ENCODE data around the gene MLN.

Gene MLN

DNA sequence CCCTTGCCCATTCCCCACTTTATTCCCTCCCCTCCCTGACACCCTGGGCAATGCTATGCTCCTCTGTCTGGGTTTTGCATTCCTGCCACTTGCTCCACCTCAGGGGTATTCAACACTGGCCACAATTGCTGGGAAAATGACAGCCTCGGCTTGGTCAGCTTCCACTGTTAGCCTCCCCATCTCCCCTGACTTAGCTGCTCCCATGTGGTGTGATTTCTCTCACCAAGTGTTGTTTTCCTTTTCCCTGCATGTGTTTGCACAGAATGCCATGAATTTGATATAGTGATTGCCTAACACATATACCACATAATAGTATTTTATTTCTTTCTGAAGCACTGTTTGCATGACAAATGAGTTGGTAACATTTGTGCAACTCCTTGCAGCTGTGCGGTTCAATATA is 13.4 kb downstream of the MLN start:
- no peak for DNase-seq (ENCODE audit: low read depth in 2 of 2, low spot score in 1 of 2)

GRCh38 chr6:33789550-33789895 is 14.3 kb downstream of the MLN start:
- DNase-seq (ENCODE audit: low read depth in 2 of 2, low spot score in 1 of 2) = no peak

DNA sequence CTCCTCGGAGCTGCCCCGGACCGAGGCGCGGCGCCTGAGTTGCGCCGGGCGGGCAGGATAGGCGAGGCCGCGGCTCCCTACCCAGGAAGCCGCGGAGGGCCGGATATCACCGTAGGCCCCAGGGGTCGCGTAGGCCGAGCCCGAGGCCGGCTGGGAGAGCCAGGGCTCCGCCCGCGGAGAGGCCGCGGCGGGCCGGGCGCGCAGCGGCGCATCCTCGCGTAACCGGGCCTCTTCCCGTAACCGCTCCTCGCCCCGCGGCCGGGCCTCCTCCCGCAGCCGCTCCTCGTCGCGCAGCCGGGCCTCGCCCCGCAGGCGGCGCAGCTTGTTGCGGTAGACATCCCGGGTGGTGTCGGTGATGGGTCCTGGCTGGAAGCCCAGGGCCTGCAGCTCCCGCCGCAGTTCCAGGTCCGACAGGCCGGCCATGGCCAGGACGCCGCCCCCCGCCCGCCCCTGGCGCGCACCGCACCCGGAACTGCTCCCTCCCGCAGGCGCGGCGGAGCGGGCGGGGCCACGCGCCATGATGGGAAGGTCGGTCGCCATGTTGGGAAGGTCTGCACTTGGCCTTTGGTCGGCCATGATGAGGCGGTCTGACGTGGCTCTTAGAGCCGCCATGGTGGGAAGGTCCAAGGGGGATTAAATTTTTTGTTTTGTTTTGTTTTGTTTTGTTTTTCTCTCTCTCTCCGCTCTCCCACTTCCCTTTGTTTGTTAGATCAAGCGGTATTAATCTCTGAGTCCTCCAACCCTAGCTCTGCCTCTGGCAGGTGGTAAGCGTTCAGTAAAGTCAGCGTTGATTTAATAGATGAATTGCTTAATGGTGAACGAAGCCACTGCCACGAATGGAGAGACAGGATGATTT is 14.9 kb downstream of the MLN start, which contains the start of gene LEMD2:
LEMD2 (minus strand) TSS at position 437 of the 856 bp plus-strand sequence; CDS start at position 423, 14 bp downstream.
- DNase-seq (ENCODE audit: low read depth in 2 of 2, low spot score in 1 of 2) = peak; percentile 84

GRCh38 chr6:33787954-33788693 is 15.7 kb downstream of the MLN start:
- peak in 1 of 2 donors; percentile 36 for DNase-seq (ENCODE audit: low read depth in 2 of 2, low spot score in 1 of 2)

GRCh38 chr6:33787346-33787953 is 16.4 kb downstream of the MLN start:
- DNase-seq (ENCODE audit: low read depth in 2 of 2, low spot score in 1 of 2) = no peak

DNA sequence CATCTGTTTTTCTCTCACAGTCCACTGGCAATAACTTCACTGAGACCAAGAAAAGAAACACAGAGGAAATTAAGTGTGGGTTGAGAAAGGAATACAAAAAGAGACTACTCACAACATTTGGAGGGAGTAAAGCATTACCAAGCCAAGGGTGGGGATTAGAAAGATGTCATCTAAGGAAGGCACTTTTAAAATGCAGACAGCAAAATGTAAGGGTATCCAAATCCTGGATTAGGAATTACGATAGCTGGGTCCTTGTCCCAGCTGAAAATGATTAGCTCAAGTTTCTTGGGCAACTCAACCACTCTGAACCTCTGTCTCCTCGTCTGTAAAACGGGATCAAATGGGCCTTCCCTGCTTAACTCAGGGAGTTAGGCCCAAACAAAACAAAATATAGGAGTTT is 17.1 kb downstream of the MLN start:
- DNase-seq (ENCODE audit: low read depth in 2 of 2, low spot score in 1 of 2) = no peak

DNA sequence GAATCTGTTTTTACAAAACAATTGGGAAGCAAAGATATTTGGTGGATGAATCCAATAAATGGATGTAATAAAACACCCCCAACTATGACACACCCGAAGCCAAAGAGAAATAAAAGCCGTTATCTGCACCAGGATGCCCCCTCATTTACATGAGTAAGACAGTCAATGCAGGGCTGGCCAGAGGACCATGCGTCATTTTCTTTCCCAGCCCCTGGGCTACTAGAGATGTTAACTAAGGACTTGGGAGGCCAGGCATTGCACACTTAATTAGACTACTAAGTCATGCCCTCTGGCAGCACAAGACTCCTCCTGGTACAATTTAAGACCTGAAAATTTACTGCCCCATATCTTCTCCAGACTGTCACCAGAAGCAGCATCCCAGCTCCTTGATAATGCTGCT is 18.0 kb downstream of the MLN start:
- DNase-seq (ENCODE audit: low read depth in 2 of 2, low spot score in 1 of 2) = no peak

DNA sequence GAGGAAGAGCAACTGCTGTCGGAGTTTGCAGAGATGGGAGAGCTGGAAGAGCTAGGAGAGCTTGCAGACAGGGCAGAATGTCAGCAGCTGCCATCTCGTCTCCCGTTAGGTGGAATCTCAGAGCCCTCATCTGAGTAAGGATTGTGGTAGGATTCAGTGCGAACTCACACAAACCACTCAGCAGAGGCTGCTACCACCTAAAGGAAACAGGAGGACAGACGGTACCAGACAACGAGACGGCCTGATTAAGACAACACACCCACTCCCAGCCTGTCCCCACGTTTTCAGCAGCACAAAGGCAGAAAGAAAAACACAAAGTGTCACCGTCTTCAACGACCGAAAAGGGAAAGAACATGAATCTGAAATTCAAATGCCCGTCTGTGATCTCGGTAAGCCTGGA is 19.0 kb downstream of the MLN start:
- DNase-seq (ENCODE audit: low read depth in 2 of 2, low spot score in 1 of 2) = no peak

DNA sequence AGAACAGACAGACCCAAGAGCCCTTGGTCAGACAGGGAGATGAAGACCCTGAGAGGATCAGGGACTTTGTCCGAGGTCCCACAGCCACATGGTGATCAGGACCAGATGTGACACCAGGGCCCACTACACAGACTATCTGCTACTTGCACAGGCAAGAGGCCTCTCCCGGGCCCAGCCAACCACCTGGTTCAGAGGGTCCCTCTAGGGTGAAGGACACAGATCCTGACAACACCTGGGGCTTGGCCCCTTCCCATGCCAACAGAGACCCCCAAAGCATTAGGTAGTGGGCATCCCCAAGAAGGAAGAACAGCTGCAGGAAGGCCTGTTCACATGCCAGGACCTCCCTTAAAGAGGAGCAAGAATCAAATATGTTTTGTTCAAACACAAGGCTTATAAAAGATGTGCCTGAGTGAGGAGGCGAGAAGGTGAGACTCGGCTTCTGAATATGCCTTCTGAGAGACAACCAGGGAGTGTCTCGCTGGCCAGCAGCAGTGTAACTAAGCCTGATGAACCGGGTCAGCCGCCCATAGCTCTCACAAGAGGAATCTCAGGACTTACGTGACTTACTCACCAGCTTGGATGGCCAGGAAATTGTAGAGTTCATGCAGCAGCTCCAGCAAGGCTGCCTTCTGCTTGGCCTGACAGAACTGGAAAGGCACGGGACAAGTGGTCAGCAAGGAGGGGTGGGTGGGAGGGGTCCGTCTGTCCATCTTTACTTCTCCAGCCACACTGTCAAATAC is 19.9 kb downstream of the MLN start:
- DNase-seq (ENCODE audit: low read depth in 2 of 2, low spot score in 1 of 2) = no peak

DNA sequence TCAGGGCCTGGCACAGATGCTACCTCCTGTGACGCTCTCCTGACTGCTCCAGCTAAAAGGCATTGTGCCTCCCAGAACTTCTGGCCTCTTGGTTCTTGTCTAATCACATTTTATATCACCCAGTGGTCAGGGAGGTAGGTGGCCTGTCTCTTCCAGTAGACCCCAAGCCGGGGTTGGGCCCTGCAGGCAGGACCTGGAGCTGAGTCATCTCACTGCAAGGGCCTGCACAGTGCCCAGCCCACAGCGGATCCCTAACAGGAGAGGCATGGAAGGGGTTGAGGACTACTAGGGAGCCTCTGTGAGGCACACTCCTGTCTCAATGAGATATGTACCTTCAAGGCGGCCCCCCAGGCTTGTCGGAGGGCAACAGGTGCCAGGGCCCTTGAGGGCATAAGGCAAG is 21.2 kb downstream of the MLN start:
- no peak for DNase-seq (ENCODE audit: low read depth in 2 of 2, low spot score in 1 of 2)

GRCh38 chr6:33781131-33781975 is 22.4 kb downstream of the MLN start:
- no peak for DNase-seq (ENCODE audit: low read depth in 2 of 2, low spot score in 1 of 2)

- no peak for DNase-seq (ENCODE audit: low read depth in 2 of 2, low spot score in 1 of 2)
Observed at GRCh38 chr6:33779895-33780294, 23.9 kb downstream of the MLN start.

DNA sequence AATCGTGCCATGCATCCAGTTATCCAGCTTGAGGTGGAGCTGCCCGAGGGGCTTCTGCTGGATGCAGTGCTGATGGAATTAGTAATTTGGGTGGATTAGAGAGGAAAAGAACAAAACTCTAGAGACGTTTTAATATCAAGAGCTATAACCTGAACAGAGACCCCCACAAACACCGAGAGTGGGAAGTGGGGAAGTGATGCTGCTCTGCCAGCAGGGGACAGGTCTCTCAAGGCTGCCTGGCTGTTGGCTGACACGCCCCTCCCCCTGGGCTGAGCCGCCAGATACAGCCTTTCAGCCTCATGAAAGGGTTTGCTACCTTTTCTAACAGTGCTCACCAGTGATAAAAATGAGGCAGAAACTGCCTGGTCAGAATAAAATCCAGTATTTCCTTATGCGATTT is 24.5 kb downstream of the MLN start:
- DNase-seq (ENCODE audit: low read depth in 2 of 2, low spot score in 1 of 2) = no peak

DNA sequence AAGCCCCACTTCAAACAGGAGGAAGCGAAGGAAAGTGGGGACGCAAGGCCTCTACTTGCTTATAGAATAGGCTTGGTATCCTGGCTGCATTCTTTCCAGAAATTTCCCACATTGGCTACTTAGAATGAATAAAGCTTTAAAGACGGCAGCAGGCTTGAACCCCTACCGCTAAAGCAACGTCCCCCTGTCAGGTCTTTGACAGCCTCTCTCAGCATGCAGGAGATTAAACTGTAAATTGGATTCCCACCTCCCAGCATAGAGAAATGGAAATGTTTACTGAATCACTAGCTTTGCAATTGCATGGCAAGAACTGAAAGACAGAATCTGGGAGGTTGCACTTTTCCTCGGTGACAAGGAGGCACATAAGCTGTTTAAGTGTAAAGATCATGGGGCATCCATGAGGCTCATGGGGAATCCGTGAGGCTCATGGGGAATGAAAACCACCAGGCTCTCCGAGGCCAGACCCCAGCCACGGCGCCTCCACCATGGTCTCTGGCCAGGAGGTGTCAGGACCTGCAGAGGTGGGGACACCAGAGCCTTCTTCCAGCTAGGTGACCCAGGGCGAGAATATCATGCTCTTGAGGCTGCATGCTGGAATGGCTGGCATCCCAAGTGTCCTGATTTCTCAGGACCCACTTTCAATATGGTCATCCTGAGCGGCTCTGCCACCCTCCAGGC is 25.2 kb downstream of the MLN start:
- no peak for DNase-seq (ENCODE audit: low read depth in 2 of 2, low spot score in 1 of 2)

GRCh38 chr6:33777398-33778388 is 26.1 kb downstream of the MLN start:
- DNase-seq (ENCODE audit: low read depth in 2 of 2, low spot score in 1 of 2) = no peak

GRCh38 chr6:33776764-33777163 is 27.0 kb downstream of the MLN start:
- no peak for DNase-seq (ENCODE audit: low read depth in 2 of 2, low spot score in 1 of 2)

DNA sequence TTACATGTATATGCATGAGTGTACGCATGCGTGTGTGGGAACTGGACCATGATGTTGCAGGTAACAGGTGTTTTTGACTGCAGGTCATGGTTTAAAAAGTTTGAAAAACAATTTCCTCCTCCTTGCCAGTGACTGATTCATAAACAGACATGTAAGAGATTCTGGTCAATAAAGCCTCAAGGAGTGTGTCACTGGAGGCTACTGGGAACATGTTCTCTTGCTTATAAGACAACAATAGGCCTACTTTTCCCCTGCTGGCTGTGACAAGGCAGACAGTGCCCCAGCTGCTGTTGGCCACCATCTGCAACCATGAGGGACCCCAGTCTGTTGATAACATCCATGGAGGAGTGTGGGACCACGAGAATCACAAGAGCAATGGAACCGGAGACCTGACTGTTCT is 27.6 kb downstream of the MLN start:
- no peak for DNase-seq (ENCODE audit: low read depth in 2 of 2, low spot score in 1 of 2)

DNA sequence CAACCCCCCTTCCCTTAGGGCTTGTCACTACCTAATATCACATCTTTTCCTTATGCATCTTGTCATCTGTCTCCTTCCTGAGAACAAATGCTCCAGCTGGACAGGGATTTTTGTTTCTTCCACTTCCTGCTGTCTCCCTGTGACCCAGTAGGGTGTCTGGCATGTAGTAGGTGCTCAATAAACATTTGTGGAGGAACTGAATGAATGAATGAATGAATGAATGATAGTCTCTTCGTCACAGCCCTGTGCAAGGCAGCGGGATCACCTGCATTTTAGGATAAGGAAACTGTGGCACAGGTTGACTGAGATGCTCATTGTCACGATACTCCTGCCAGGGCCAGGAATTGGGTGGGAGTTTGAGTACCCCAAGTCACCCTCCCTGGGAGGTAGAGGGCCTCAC is 29.0 kb downstream of the MLN start:
- DNase-seq (ENCODE audit: low read depth in 2 of 2, low spot score in 1 of 2) = no peak
